MM.1S (cell line): ENCODE measurements around the gene ZBTB49.

ENCODE experiments used
- EZH2phosphoT487 ChIP-seq: fragments of 300-600 bp; sonication (generic); IDR thresholded peaks from 2 replicates; pipeline ENCODE4 v1.6.1; 2018; ENCODE audit warnings: antibody characterized with exemption, low read length
- TF ChIP-seq, protein P1 (sequence below): fragments of 300-600 bp; sonication (generic); IDR thresholded peaks from 2 replicates; pipeline ENCODE4 v1.5.1; 2016; ENCODE audit warnings: antibody characterized with exemption, low read length, mixed read lengths

DNA sequence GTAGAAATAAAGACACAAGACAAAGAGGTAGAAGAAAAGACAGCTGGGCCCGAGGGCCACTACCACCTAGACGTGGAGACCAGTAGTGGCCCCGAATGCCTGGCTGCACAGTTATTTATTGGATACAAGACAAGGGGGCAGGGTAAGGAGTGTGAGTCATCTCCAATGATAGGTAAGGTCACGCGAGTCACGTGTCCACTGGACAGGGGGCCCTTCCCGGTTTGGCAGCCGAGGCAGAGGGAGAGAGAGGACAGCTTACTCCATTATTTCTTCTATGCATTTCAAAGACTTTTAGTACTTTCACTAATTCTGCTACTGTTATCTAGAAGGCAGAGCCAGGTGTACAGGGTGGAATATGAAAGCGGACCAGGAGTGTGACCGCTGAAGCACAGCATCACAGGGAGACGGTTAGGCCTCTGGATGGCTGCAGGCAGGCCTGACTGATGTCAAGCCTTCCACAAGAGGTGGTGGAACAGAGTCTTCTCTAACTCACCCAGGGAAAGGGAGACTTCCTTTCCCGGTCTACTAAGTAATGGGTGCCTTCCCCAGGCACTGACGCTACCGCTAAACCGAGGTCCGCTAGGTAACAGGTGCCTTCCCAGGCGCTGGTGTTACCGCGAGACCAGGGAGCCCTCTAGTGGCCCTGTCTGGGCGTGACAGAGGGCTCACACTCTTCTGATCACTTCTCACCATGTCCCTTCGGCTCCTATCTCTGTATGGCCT, 44.9 kb downstream of the ZBTB49 start:
- TF ChIP-seq, protein P1, sequence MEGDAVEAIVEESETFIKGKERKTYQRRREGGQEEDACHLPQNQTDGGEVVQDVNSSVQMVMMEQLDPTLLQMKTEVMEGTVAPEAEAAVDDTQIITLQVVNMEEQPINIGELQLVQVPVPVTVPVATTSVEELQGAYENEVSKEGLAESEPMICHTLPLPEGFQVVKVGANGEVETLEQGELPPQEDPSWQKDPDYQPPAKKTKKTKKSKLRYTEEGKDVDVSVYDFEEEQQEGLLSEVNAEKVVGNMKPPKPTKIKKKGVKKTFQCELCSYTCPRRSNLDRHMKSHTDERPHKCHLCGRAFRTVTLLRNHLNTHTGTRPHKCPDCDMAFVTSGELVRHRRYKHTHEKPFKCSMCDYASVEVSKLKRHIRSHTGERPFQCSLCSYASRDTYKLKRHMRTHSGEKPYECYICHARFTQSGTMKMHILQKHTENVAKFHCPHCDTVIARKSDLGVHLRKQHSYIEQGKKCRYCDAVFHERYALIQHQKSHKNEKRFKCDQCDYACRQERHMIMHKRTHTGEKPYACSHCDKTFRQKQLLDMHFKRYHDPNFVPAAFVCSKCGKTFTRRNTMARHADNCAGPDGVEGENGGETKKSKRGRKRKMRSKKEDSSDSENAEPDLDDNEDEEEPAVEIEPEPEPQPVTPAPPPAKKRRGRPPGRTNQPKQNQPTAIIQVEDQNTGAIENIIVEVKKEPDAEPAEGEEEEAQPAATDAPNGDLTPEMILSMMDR = peak; percentile 75
- TF ChIP-seq EZH2phosphoT487 = no peak
